ENCODE measurements around the gene SLC15A5.

Gene SLC15A5

GRCh38 chr12:16163901-16164300 lies 113.6 kb downstream of the SLC15A5 start:
- no peak for DNase-seq (ENCODE audit: low read depth)
- TF ChIP-seq CTCF (IDR thresholded peaks at IDR 0.05; ENCODE audit: low read depth, low read length, missing control alignments), result no peak
- H3K4me3 ChIP-seq (ENCODE audit: low read depth, low read length), result no peak overlapping the region
- in situ Hi-C loops (cut with HindIII; ENCODE audit: low sequenced_read_pairs), result no loop called here

GRCh38 chr12:16163146-16163545 lies 114.3 kb downstream of the SLC15A5 start:
- no peak overlapping the region for H3K4me3 ChIP-seq (ENCODE audit: low read depth, low read length)
- TF ChIP-seq CTCF (IDR thresholded peaks at IDR 0.05; ENCODE audit: low read depth, low read length, missing control alignments), result no peak
- in situ Hi-C loops (cut with HindIII; ENCODE audit: low sequenced_read_pairs), result no loop called here
- no peak for DNase-seq (ENCODE audit: low read depth)

GRCh38 chr12:16159571-16159970 lies 117.9 kb downstream of the SLC15A5 start:
- H3K4me3 ChIP-seq (ENCODE audit: low read depth, low read length), result no peak overlapping the region
- no peak for TF ChIP-seq CTCF (IDR thresholded peaks at IDR 0.05; ENCODE audit: low read depth, low read length, missing control alignments)
- DNase-seq (ENCODE audit: low read depth), result no peak
- in situ Hi-C loops (cut with HindIII; ENCODE audit: low sequenced_read_pairs), result no loop called here

- H3K4me3 ChIP-seq (ENCODE audit: low read depth, low read length), result no peak overlapping the region
- no peak for TF ChIP-seq CTCF (IDR thresholded peaks at IDR 0.05; ENCODE audit: low read depth, low read length, missing control alignments)
- in situ Hi-C loops (cut with HindIII; ENCODE audit: low sequenced_read_pairs), result no loop called here
- DNase-seq (ENCODE audit: low read depth), result no peak
Measured at GRCh38 chr12:16158050-16158449, 119.4 kb downstream of the SLC15A5 start.

GRCh38 chr12:16155938-16156337 lies 121.5 kb downstream of the SLC15A5 start:
- no peak overlapping the region for H3K4me3 ChIP-seq (ENCODE audit: low read depth, low read length)
- in situ Hi-C loops (cut with HindIII; ENCODE audit: low sequenced_read_pairs), result no loop called here
- DNase-seq (ENCODE audit: low read depth), result no peak
- no peak for TF ChIP-seq CTCF (IDR thresholded peaks at IDR 0.05; ENCODE audit: low read depth, low read length, missing control alignments)

- in situ Hi-C loops (cut with HindIII; ENCODE audit: low sequenced_read_pairs), result no loop called here
- DNase-seq (ENCODE audit: low read depth), result no peak
- H3K4me3 ChIP-seq (ENCODE audit: low read depth, low read length), result no peak overlapping the region
- TF ChIP-seq CTCF (IDR thresholded peaks at IDR 0.05; ENCODE audit: low read depth, low read length, missing control alignments), result no peak
Measured at GRCh38 chr12:16154990-16155389, 122.5 kb downstream of the SLC15A5 start.

Data from astrocyte of the cerebellum (primary cell).